Middle frontal gyrus (tissue), 1 donor: ENCODE data around the gene EEF2.
"Not testable (repeated sequence)": the region's sequence is repeated elsewhere in the genome, so short reads cannot be mapped to it uniquely, and the experiment has no call there.

Experiments used
- DNase-seq: peaks from one replicate; pipeline ENCODE4 v3.0.0-alpha.2; 2015; ENCODE audit warnings: low spot score; ENCODE audit errors: extremely low spot score

Gene EEF2

DNA sequence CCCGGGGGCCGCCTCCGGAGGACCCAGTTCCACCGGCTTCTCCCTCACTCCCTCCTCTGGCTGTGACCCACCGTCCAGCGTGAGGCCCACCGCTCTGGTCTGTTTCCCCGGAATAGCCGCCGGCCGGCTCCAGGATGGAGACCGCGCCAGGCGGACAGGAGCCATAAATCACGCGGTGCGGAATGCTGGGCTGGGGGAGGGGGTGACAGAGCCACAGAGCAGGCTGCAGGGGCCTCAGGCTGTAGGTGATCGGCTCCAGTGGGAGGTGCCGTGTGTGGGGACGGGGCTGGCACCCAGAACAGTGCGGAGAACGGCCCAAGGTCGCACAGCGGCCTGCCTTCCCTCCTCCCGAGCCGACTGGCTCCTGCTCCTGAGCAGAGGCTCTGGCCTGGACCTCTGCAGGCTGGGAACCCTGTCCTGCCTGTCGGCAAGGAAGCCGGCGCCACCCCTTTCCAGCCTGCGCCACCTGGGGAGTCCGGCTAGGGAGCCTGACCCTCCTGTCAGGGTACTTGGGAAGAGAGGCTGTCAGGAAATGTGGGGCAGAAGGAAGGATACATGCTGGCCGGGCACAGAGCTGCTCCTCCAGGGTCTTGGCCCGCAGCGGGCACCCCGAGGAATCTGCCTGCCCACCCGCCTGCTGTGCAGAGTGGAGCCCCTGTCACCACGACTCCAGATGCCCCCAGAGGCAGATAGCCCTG, 30.6 kb upstream of the EEF2 start:
- DNase-seq, result no peak

DNA sequence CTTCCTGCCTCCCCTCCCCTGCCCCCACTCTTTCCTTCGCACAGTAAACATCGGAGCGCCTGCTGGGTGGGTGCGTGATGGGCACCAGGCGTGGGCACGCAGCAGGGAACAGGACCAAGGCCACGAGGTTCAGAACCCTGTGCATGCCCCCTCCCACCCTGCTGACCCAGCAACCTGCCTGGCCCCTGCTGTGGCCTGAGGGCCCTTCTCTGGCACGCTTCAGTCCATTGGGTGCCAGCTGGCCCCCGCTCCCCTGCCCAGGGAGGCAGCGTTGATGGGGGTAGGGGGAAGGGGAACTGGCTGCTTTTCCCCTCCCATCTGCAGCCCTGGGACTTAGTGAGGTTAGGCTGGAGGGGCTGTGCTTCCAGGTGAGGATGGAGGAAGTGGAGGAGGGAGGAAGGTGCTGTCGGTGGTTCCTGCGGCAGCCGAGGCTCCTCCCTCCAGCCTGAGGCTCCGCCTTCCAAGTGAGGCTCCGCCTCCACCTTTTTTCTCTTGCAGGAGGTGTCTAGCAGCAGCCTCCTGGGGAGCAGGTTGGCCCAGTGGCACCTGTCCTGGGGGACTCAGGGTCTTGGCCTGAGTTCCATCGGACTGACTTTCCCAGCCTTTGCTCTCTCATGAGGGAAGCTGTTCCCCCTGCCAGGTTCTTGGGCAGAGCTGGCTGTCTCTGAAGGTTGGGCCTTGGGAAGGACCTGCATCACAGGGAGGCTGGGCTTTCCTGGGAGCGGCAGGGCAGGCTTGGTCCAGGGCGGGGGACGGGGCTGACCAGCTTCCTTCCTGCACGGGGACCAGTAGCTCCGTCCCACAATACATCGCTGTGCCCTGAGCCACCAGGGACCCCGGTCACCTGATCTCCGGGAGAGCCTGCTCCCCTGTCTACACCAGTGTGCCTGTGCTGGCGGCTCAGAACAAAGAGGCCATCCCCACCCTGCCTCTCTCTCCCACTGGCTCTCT, 29.6 kb upstream of the EEF2 start:
- DNase-seq, result no peak

GRCh38 chr19:4013886-4014540, 28.8 kb upstream of the EEF2 start:
- DNase-seq, result no peak

- no peak for DNase-seq
Measured at GRCh38 chr19:4012975-4013634, 27.8 kb upstream of the EEF2 start.

GRCh38 chr19:4012092-4012974, 27.1 kb upstream of the EEF2 start:
- no peak for DNase-seq

GRCh38 chr19:4011430-4011829, 26.2 kb upstream of the EEF2 start:
- DNase-seq, result not testable (repeated sequence)

DNA sequence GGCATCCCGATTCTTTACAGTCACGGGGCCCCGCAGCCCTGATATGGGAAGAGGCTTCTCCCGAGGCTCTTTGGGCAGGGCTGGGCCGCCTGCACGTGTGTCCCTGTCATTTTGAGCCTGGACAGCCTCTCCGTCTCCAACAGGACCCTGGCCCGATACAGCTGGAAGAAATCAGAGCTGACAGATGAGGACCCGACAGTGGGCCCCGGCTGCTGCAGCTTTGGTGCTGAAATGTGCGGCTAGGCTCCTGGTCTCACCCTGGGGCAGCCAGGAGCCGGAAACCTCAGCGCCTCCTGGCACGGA, 25.5 kb upstream of the EEF2 start:
- no peak for DNase-seq

- no peak for DNase-seq
Measured at GRCh38 chr19:4009990-4010807, 24.9 kb upstream of the EEF2 start.

GRCh38 chr19:4007836-4008539, 22.7 kb upstream of the EEF2 start:
- DNase-seq, result no peak

DNA sequence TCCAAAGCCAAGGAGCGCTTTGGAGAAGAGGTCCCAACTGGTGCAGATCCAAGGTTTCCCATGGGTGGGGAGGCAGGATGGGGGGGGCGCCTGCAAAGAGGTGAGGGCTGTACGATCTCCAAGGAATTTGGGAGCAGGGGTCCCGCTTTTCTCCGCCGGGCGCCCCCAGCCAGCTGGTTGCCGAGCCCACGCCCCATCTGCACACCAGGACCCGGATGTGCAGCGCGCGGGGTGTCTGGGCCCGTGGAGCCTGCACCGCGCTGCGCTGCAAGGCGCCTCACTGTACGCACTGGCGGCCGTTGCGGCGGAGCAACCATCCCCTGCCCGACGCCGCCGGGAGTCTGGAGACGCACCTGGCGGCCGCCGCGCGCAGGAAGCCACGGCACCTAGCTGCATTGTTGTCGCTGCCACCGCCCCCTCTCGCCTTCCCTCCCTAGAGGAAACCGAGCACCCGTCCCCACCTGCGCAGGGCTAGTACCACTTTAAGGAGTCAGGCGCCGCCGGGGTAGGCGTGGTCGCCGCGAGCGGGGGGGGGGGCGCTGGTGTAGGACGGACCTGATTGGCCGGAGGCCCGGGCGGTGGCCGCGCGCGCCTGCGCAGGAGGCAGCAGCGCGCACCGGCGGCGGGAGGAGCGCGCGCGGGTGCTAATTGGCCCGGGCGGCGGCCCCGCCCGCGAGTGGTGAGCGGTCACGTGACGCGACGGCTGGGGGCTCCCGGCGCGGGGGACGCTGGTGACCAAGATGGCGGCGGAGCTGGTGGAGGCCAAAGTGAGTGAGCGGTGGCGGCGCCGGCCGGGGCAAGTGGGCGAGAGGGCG, 22.0 kb upstream of the EEF2 start, which contains the start of gene PIAS4:
PIAS4 (plus strand) TSS at position 716 of the 815 bp plus-strand sequence; CDS start at position 741, 25 bp downstream.
- DNase-seq, result peak; percentile 95

DNA sequence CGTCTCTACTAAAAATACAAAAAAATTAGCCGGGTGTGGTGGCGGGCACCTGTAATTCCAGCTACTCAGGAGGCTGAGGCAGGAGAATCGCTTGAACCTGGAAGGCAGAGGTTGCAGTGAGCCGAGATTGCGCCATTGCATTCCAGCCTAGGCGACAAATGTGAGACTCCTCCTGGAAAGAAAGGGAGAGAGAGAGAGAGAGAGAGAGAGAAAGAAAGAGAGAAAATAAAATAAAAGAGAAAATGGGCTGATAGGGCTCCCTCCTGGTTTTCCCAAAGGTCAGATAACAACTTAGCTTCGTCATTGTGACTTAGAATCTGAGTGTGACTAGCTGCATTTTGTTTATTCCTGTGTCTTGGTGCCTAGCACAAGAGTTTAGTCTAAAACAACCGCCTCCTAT, 20.2 kb upstream of the EEF2 start:
- not testable (repeated sequence) for DNase-seq

GRCh38 chr19:4000798-4001197, 15.5 kb upstream of the EEF2 start:
- DNase-seq, result not testable (repeated sequence)

GRCh38 chr19:3998667-3999412, 13.6 kb upstream of the EEF2 start:
- not testable (repeated sequence) for DNase-seq

- no peak for DNase-seq
Measured at GRCh38 chr19:3995607-3996006, 10.3 kb upstream of the EEF2 start.

DNA sequence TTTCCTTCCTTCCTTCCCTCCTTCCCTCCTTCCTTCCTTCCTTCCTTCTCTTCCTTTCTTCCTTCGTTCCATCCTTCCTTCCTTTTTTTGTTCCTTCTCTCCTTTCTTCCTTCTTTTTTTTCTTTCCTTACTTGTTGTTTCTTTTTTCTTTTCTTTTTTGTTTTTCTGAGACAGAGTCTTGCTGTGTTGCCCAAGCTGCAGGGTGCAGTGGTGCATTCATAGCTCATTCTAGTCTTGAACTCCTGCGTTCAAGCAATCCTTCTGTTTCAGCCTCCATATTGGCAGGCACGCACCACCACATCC, 5.5 kb upstream of the EEF2 start:
- DNase-seq, result no peak

DNA sequence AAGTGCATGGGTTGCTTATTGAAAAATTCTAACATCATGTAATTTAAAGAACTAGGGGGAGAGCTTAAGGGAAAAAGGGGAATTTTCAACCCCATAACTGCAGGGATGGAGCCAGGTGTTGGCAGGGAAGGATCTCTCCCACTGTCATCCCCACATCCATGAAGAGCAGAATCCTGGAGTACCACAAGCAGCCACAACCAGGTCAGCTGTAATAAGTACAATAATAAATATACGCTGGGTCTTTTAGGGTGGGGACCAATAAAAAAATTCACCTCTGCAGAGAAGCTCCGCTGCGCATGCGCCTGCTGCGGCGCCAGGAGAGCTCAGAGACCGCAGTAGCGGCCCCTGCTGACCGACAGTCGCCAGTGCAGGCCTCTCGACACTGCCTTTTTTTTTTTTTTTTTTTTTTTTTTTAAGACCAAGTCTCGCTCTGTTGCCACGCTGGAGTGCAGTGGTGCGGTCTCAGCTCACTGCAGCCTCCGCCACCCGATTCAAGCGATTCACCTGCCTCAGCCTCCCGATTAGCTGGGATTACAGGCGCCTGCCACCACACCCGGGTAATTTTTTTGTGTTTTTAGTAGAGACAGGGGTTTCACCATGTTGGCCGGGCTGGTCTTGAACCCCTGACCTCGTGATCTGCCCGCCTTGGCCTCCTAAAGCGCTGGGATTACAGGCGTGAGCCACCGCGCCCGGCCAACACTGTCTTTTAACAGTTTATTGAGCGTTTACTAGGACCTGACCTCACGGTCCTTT, 2.5 kb upstream of the EEF2 start:
- peak; percentile 74 for DNase-seq
